Smooth muscle cell (in vitro differentiated cells): ENCODE measurements around the gene AQP9. TPM values are rescaled to one million over a fixed set of nuclear protein-coding genes. Genes with fewer than 3 reads are reported as not detected.

Experiments
- DNase-seq: peaks from one replicate; lab custom pipeline; 2025; ENCODE audit not compliant: unreplicated experiment; lab: John Stamatoyannopoulos, UW
- H2AFZ ChIP-seq: fragments of 200-600 bp; sonication (generic); 2 replicates; pipeline ENCODE4 v1.6.0; 2016; ENCODE audit warnings: antibody characterized with exemption, low read depth, mild to moderate bottlenecking
- H3F3A ChIP-seq: fragments of 200-600 bp; sonication (generic); 2 replicates; pipeline ENCODE4 v1.6.0; 2017; ENCODE audit warnings: antibody characterized with exemption, low read depth
- H3K27ac ChIP-seq: fragments of 200-600 bp; sonication (generic); 2 replicates; pipeline ENCODE4 v1.5.1; 2016; ENCODE audit warnings: low read depth, mild to moderate bottlenecking
- H3K27me3 ChIP-seq: fragments of 200-600 bp; sonication (generic); 2 replicates; pipeline ENCODE4 v1.6.1; 2016; ENCODE audit warnings: low read depth, mild to moderate bottlenecking
- H3K36me3 ChIP-seq: fragments of 200-600 bp; sonication (generic); 2 replicates; pipeline ENCODE4 v1.5.1; 2016; ENCODE audit warnings: low read depth
- H3K4me1 ChIP-seq: fragments of 200-600 bp; sonication (generic); 2 replicates; pipeline ENCODE4 v1.5.1; 2016; ENCODE audit warnings: low read depth
- H3K4me2 ChIP-seq: fragments of 200-600 bp; sonication (generic); 2 replicates; pipeline ENCODE4 v1.6.0; 2016; ENCODE audit warnings: mild to moderate bottlenecking
- H3K4me3 ChIP-seq: fragments of 200-600 bp; sonication (generic); 2 replicates; pipeline ENCODE4 v1.5.1; 2016; ENCODE audit warnings: mild to moderate bottlenecking
- H3K79me2 ChIP-seq: fragments of 200-600 bp; sonication (generic); 2 replicates; pipeline ENCODE4 v1.6.0; 2016; ENCODE audit warnings: low read depth, mild to moderate bottlenecking
- H3K9ac ChIP-seq: fragments of 200-600 bp; sonication (generic); 2 replicates; pipeline ENCODE4 v1.6.0; 2016; ENCODE audit warnings: low read depth
- H3K9me3 ChIP-seq: fragments of 200-600 bp; sonication (generic); replicated peaks from 2 replicates; pipeline ENCODE4 v1.5.1; 2016; ENCODE audit warnings: low read depth
- H4K20me1 ChIP-seq: fragments of 200-600 bp; sonication (generic); 2 replicates; pipeline ENCODE4 v1.6.0; 2016; ENCODE audit warnings: low read depth
- WGBS: methylation state at CpG from one replicate; pipeline ENCODE4 v1.1.7; 2016; ENCODE audit warnings: low lambda C conversion rate; 5-methylcytosine and 5-hydroxymethylcytosine counted together
- polyA plus RNA-seq: library from polyadenylated mRNA; unstranded; fragments of >200 nt; fragmentation: Nextera tagmentation; extraction: Ambion mirVana; gene quantifications from 2 replicates; pipeline ENCODE4 v1.2.1, GENCODE V29; 2016
- small RNA-seq: library from RNA; depleted of rRNA; stranded (forward); fragments of <200 nt; gene quantifications from one replicate; pipeline ENCODE3, GENCODE V24; 2014
- total RNA-seq: library from RNA; depleted of rRNA; stranded (reverse); fragments of >200 nt; gene quantifications from 2 replicates; pipeline ENCODE4 v1.2.3, GENCODE V29; 2014
- TF ChIP-seq, protein P1 (sequence below): fragments of 200-600 bp; sonication (generic); IDR thresholded peaks from 2 replicates; pipeline ENCODE4 v1.5.1; 2017; ENCODE audit warnings: borderline replicate concordance, mild to moderate bottlenecking, antibody characterized with exemption; ENCODE audit not compliant: insufficient read depth, poor library complexity, severe bottlenecking

Gene AQP9
- total and polyA plus RNA-seq, 2 experiments from 2014 or later: 1.5 TPM; not detected in 1

DNA sequence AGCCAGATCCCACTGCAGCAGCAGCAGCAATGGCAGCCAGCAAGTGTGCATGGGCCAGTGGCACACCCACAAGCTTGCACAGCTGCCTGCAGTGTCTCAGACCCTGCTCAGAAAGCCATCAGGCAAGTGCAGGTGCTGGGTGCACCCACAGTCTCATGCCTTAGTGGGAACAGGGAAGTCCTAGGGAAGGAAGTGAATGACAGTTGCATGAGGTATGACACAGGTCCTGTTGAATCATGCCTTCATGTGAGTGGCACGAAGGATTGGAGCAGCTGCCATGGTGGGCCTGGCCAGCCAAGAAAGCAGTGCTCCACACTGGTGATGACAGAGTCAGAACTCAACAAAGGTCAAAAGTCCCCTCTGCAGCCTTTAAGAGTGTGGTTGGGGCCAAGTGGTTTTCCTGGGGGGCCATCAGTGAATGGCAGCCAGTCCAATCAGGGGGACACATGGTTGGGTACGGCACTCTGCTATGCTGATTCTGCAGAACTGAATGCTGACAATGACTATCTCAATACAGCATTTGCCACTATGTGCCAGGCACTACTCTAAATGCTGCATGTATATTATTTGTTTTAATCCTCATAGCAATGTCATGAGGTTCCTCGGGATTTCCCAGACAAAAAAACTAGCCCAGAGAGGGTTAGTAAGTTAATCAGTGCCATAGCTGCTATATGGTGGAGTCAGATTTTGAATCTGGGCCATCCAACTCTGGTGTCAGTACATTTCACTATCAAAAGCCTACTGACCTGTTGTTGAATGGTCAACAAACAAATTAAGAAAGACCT lies 94.3 kb downstream of the AQP9 start:
- Histone ChIP-seq H4K20me1 (no peaks in the 10 kb centered on the region), H3K36me3 (no peaks in the 10 kb centered on the region), H3K27ac (no peak overlapping the region), H3K4me2 (no peak overlapping the region), H3K9ac (no peak overlapping the region), H3K9me3 (no peaks in the 10 kb centered on the region), H3K4me1 (peaks cover 14% of the 10 kb centered on the region), H3F3A (no peaks in the 10 kb centered on the region), H3K4me3 (no peak overlapping the region), H2AFZ (no peak overlapping the region), H3K27me3 (no peaks in the 10 kb centered on the region), H3K79me2 (no peaks in the 10 kb centered on the region)
- DNase-seq: no peak
- TF ChIP-seq, protein P1, sequence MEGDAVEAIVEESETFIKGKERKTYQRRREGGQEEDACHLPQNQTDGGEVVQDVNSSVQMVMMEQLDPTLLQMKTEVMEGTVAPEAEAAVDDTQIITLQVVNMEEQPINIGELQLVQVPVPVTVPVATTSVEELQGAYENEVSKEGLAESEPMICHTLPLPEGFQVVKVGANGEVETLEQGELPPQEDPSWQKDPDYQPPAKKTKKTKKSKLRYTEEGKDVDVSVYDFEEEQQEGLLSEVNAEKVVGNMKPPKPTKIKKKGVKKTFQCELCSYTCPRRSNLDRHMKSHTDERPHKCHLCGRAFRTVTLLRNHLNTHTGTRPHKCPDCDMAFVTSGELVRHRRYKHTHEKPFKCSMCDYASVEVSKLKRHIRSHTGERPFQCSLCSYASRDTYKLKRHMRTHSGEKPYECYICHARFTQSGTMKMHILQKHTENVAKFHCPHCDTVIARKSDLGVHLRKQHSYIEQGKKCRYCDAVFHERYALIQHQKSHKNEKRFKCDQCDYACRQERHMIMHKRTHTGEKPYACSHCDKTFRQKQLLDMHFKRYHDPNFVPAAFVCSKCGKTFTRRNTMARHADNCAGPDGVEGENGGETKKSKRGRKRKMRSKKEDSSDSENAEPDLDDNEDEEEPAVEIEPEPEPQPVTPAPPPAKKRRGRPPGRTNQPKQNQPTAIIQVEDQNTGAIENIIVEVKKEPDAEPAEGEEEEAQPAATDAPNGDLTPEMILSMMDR: no peak
- 88% methylated on average over 3 of the region's 3 CpGs for WGBS

DNA sequence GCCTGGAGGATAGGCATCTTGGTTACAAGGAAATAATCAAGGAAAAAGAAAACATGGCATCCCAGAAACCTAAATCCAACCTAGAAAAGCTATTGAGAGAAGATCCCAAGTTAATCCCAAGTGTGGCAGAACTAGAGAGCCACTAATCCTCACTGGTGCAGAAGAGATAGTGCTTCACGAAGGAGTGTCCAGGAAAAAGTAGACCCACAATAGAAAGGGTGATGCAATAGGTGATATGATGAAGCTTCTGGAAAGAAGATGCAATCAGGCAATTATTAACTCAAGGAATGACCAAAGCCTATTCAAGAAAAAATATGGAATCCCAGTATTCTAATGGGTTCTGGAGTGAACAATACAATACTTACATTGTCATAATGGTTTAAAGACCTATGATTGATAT lies 95.2 kb downstream of the AQP9 start:
- no peak for DNase-seq
- Histone ChIP-seq H2AFZ (no peak overlapping the region), H3K27ac (no peak overlapping the region), H3K9me3 (no peaks in the 10 kb centered on the region), H3F3A (no peaks in the 10 kb centered on the region), H4K20me1 (no peaks in the 10 kb centered on the region), H3K4me3 (no peak overlapping the region), H3K9ac (no peak overlapping the region), H3K4me1 (peaks cover 14% of the 10 kb centered on the region), H3K79me2 (no peaks in the 10 kb centered on the region), H3K4me2 (no peak overlapping the region), H3K27me3 (no peaks in the 10 kb centered on the region), H3K36me3 (no peaks in the 10 kb centered on the region)
- TF ChIP-seq, protein P1: no peak
- WGBS: 27% methylated on average over 1 of the region's 1 CpG

Small RNA genes within 50 kb of the gene (small RNA-seq; reads per million reads assigned to genes)
- gene MTCO3P23: not detected

Other genes with a start within 250 kb of the AQP9 start
- 0.22 and 2.9 TPM in 2 replicates for gene ALDH1A2, start 72.7 kb upstream of the AQP9 start, total RNA-seq
- gene ALDH1A2, start 72.7 kb upstream of the AQP9 start, polyA plus RNA-seq: 0.49 TPM in 1 of 2 replicates, not detected in the other